ENCODE data around the gene PDE5A. TPM values are rescaled to one million over a fixed set of nuclear protein-coding genes. Genes with fewer than 3 reads are reported as not detected.
"Not testable (repeated sequence)": the region's sequence is repeated elsewhere in the genome, so short reads cannot be mapped to it uniquely, and the experiment has no call there.

The PDE5A gene
- total and polyA plus RNA-seq, 8 donors: 26.7 to 78.2 (median 65.2) TPM

GRCh38 chr4:119638359-119638758 is 9.8 kb upstream of the PDE5A start:
- DNase-seq (no peak), ATAC-seq (no peak)
- Histone ChIP-seq H3K27ac (no peak overlapping the region), H3K4me3 (no peak overlapping the region), H3K36me3 (no peaks in the 10 kb centered on the region), H3K9me3 (no peaks in the 10 kb centered on the region), H3K4me1 (no peaks in the 10 kb centered on the region), H3K27me3 (no peaks in the 10 kb centered on the region)
- no peak for TF ChIP-seq CTCF (IDR thresholded peaks at IDR 0.05)
- intact Hi-C loops (cut with DNase I): no loop called here

GRCh38 chr4:119636851-119637250 is 8.2 kb upstream of the PDE5A start:
- H3K27ac ChIP-seq; H3K4me3 ChIP-seq; H3K9me3 ChIP-seq; ATAC-seq; intact Hi-C loops (cut with DNase I); H3K4me1 ChIP-seq; DNase-seq; H3K27me3 ChIP-seq; H3K36me3 ChIP-seq: not testable (repeated sequence)

- Histone ChIP-seq H3K36me3 (no peaks in the 10 kb centered on the region), H3K27me3 (peaks cover 0 to 39% of the 10 kb centered on the region in 2 donors), H3K9me3 (no peaks in the 10 kb centered on the region), H3K27ac (no peak overlapping the region), H3K4me1 (peaks cover 0 to 16% of the 10 kb centered on the region in 2 donors), H3K4me3 (no peak overlapping the region)
- intact Hi-C loops (cut with DNase I): no loop called here
- TF ChIP-seq CTCF (IDR thresholded peaks at IDR 0.05): no peak
- ATAC-seq (no peak), DNase-seq (no peak)
Measured at GRCh38 chr4:119632216-119632615, 3.6 kb upstream of the PDE5A start.

- Histone ChIP-seq H3K4me1 (peaks cover 0 to 25% of the 10 kb centered on the region in 2 donors), H3K27me3 (peaks cover 0 to 58% of the 10 kb centered on the region in 2 donors), H3K4me3 (peak overlapping the region; percentile 72 to 84), H3K36me3 (no peaks in the 10 kb centered on the region), H3K27ac (peak overlapping the region; percentile 84 to 88), H3K9me3 (no peaks in the 10 kb centered on the region)
- no peak for TF ChIP-seq CTCF (IDR thresholded peaks at IDR 0.05)
- ATAC-seq (peak; percentile 21), DNase-seq (peak in 1 of 4 donors; percentile 82)
- intact Hi-C loops (cut with DNase I): loop anchor here in 1 of 2 donors (5.0 to 10.0 kb wide), 2 partner anchors 64 to 423 kb away; no protein-coding TSS in a partner anchor
Measured at GRCh38 chr4:119629142-119629471, 503 bp upstream of the PDE5A start.

GRCh38 chr4:119627267-119628255 is 1.0 kb downstream of the PDE5A start:
- H3K4me1 ChIP-seq: peaks cover 3 to 25% of the 10 kb centered on the region in 2 donors
- TF ChIP-seq CTCF (IDR thresholded peaks at IDR 0.05): peak; percentile 49 to 69
- intact Hi-C loops (cut with DNase I): loop anchor here in 1 of 2 donors (5.0 to 10.0 kb wide), 2 partner anchors 63 to 425 kb away; no protein-coding TSS in a partner anchor
- H3K9me3 ChIP-seq: no peaks in the 10 kb centered on the region
- peaks cover 0 to 58% of the 10 kb centered on the region in 2 donors for H3K27me3 ChIP-seq
- peak overlapping the region; percentile 84 to 88 for H3K27ac ChIP-seq
- peak; percentile 69 for ATAC-seq
- H3K4me3 ChIP-seq: peak overlapping the region; percentile 72 to 84
- peak; percentile 55 to 93 (median 88) for DNase-seq
- no peaks in the 10 kb centered on the region for H3K36me3 ChIP-seq

Data from left lung (tissue), 10 donors.